Measurements from ENCODE around the gene TRABD2B.
"Not testable (repeated sequence)": the region's sequence is repeated elsewhere in the genome, so short reads cannot be mapped to it uniquely, and the experiment has no call there.

Gene TRABD2B

DNA sequence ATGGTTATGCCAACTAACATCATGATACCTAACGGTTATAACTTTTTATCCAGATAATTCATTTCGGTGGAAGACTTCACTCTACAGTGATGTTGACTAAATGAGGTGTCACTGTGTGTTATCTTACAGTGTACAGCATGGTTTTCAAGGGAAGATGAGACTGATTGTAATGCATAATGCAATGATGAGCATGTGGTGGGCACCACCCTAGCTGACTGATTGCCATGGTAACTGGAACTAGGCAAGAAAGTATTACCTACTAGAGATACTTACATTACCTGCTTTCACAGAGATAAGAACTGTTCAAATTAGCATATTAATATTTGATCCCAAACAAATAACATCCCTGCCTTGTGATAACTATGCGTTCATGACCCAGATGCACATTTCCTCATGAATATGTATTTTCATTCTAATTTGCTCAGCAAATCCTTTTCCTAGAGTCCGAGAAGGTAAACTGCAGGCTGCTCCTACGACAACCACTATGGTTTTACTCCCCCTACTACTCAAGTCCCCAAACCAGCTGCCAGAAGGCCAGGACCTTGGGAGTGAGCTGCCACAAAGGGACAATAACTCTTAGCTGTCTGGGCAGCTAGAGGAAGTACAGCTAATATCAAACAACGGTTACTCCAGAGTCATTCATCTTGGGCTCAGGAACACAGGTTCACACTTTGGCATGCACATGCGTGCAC, 29.2 kb downstream of the TRABD2B start:
- DNase-seq, result no peak
- ATAC-seq, result no peak

DNA sequence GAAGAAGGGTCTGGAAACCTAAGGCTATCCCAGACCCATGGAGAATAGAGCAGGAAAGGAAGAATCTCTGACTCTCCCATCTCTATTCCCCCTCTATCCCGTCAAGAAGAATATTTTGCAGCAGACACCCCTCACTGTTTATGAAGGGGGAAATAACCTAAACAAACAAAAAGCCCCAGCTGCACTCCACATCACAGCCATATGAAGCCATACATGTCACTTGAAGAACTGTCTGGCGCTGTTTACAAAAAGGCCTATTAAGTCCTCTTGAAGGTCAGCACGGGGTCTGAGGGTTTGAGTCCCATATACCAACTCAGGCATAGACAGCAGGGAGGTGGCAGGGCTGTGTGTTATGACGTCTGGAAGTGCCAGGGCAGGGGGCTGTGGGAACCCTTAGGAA, 31.4 kb downstream of the TRABD2B start:
- no peak for ATAC-seq
- DNase-seq, result no peak

DNA sequence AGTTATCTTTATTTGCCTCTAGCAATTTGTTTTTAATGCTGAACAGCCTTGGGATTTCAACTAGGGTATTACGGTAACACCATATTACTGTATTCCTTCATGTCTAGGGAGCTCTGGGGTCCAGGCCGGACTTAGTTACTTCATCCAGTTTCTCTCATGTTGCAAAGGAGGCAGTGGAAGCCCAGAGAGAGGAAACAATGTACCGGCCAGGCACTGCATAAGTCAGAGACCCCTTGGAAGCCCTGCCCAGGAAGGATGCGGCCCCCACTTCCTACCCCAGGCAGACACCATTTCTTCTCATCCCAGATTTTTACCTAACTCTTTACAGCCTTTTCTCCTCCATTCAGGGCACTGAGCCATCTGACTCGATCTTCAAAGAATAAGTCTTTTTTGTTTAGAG, 32.5 kb downstream of the TRABD2B start:
- DNase-seq (no peak), ATAC-seq (no peak)

DNA sequence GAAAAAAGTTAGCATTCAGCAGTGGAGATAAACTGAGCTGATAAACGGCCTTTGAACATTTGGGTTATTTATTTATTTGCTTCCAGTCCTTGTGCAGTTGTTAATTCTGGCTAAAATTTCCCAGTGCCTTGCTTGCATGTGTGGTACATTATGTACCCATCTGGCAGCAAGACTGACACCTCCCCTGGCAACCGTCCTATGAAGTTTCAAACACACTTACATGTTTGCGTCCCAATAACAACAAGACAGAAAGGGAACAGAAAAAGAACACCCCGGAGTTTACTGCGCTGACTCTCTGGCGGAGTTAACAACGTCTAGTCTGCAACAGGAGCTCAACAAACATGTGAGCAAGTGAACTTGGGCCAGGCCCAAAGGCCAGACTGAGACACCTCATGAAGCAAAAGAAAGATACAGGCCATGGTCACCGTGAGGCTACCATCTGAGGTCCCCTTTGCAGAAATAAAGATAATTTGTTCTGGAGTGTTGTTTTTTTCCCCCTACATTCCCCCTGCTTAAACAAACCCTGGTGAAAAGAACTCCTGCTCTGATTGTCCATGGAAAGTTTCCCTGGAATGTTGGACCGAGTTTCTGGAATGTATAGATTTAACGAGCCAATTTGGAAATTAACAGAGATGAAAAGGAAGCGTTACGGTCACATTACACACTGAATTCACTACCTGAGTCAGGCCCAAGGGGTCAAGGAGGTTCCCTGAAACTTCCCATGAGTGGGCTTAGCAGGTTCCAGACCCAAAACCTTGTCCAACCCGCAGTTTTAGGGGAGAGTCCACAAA, 33.4 kb downstream of the TRABD2B start:
- DNase-seq (no peak), ATAC-seq (no peak)

DNA sequence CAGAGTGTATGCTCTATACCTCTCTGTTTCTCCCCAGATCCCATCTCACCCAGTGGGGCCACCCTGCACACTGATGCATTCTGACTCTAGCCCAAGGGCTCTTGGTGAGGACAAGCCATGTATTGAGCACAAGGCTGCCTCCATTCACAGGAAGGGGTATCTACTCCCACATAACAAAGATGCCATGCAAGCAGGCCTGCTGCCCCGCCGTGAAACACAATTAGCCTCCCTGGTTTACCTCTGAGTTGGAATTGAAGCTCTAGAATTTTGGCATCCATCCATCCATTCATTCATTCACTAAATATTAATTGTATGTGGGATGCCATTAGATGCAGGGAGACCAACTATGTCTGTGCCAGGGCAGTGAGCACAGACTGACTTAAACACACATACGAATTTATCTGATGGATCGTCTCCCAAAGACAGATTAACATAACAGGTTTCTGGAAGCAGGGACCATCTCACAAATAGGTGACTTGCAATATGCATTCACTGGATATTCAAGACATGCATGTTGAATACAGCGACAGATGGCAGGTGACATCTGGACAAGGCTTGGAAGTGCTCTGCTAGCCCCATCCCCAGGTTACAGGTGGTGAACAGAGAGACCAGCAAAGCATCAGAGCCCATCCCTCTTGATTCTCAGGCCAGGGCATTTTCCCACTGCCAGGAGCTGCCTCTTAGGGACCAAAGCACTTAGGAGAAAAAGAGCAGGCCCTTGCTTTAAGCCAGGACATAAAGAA, 34.3 kb downstream of the TRABD2B start:
- no peak for DNase-seq
- ATAC-seq, result no peak

DNA sequence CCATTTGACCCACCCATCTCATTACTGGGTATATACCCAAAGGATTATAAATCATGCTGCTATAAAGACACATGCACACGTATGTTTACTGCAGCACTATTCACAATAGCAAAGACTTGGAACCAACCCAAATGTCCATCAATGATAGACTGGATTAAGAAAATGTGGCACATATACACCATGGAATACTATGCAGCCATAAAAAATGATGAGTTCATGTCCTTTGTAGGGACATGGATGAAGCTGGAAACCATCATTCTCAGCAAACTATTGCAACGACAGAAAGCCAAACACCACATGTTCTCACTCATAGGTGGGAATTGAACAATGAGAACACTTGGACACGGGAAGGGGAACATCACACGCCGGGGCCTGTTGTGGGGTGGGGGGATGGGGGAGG, 35.4 kb downstream of the TRABD2B start:
- not testable (repeated sequence) for ATAC-seq, DNase-seq

DNA sequence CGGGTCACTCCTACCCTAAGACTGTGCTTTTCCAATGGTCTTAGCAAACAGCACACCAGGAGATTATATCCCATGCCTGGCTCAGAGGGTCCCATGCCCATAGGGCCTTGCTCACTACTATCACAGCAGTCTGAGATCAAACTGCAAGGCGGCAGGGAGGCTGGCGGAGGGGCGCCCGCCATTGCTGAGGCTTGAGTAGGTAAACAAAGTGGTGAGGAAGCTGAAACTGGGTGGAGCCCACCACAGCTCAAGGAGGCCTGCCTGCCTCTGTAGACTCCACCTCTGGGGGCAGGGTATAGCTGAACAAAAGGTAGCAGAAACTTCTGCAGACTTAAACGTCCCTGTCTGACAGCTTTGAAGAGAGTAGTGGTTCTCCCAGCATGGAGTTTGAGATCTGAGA, 40.7 kb downstream of the TRABD2B start:
- ATAC-seq, result not testable (repeated sequence)

DNA sequence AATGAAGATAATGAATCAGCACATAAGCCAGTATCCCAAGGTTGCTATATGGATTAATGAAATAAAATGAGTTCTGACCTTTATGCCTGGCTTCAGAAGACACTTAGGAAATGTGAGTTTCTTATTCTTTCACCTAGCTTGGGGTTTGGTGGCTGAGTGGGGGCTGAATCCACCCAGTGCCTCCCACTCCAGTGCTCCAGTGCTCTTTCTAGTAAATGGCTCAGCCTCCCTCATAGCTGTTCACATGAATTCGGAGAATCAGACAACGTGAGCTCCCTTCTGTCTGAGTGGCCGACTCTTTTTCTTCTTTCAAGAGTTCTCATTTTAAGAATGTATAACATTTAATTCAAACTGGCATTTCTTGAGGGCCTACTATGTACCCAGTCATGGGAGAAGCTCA, 43.5 kb downstream of the TRABD2B start:
- DNase-seq (no peak), ATAC-seq (no peak)

More for the DNA sequence above, 40.7 kb downstream of the TRABD2B start:
- not testable (repeated sequence) for DNase-seq

DNA sequence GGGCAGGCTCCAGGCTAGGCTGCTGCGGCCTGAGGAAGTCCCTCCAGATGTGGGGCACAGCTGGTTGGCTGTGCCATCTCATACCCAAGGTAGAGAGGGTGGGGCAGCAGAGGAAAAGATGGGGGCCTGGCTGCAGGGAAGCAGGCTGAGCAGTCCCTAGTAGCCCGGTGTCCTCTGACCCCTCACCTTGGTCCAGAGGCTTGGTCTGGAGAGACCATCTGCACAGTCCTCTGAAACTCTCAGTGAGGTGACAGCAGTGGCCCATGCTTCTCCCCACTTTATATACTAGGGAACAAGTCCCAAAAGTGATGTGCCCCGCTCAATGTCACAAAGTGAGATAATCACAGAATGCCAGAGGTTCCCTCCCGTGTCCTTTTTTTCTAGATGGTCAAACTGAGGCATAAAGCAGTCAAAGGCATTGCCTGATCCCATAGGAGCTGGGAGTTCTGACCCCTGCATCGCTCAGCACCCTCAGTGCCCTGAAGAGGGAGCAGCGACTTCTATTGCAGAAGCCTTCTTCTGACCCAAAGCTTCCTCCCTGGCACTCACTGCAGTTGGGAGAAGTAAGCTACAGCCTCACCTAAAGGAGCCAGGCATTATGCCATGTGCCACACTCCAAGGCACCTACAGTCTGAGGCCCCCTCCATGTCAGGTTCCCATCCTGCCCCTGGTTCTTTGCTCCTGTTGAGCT, 45.5 kb downstream of the TRABD2B start:
- no peak for DNase-seq
- peak; percentile 29 for ATAC-seq

DNA sequence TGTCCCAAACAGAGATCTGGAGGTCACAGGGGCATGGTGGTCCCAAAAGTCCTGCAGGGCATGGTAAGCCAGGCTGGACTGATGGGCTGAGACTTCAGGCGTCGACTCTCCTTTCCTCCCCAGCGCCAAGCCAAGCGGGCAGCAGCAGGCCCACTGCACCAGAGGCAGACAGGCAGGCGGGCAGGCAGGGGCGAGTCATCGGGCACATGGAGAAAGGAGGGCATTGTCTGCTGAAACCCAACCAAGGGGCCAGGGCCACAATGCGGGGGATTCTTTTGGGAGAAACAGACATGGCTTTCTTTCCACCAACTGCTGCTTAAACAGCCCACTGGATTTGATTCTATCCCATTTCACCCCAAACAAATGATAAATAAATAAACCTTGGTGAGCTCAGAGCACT, 46.2 kb downstream of the TRABD2B start:
- ATAC-seq, result no peak
- DNase-seq, result no peak

DNA sequence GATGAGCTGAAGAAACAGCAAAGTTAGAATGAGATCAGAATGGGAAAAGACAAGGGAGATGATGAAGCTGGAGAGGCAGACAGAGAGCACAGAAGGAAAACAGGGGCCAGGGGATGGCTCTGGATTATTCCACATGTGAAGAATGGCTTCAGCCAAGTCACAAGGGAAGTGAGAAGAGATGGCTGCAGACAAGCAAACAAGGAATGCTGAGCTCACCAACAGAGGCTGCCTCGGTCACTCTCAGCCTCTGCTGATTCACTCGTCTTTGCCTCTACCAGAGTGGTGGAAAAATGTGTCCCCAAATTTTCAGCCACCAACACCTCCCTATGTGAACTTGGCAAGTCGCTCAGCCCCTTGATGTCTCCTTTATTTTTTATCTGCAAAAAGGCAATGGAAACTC, 46.7 kb downstream of the TRABD2B start:
- DNase-seq (no peak), ATAC-seq (no peak)

DNA sequence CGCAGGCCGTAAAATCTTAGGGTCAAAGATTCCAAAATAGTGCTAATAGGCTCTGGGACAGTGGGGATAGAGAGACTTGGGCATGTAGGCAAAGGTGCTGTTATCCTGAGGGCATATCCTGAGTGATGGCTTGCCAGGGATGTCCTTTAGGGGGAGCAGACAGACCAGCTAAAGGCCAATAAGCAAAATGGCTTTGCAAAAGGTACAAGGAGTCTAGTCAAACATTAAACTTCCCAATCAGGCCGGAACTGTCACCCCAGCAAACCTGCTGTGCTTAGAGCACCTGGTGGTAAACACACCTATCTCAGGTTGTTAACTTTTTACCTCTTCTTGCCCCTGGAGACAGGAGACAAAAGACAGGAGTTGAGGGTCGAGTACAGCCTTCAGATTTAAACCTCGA, 49.1 kb downstream of the TRABD2B start:
- ATAC-seq (no peak), DNase-seq (no peak)

DNA sequence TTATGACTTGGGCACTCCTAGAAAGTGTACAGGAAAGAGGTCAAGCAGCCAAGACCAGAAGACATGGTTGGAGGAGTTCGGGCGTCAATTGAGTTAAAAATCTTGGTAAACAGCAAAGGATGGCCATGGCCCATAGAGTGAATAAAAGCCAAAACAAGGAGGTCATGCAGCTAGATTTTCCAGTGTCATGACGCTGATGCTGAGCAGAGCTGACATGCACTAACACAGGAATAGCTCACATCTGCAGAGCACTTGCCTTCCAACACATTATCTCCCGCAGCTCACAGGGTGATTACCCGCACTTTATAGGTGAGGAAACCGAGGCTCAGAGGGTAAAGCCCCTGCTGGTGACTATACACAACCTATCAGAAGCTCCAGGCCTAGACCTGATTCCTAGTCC, 49.7 kb downstream of the TRABD2B start:
- ATAC-seq, result no peak
- no peak for DNase-seq

DNA sequence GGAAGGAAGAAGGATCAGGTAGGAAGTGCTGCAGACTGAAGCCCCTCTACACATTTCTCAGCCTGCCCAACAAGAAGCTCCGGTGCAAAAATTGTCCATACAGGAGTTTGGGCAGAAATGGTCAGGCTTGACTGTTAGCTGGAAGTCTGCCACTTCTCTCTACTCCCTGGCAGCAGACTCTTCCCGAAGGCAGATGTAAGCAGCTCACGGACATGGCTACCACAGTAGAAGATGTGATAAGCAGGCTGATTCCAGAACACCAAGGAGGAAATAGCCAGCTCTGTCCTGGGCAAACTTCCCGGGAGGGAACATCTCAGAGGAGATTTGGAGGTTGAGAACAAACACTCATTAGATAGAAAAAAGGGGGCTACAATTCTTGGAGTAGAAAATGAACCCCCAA, 52.6 kb downstream of the TRABD2B start:
- DNase-seq (no peak), ATAC-seq (no peak)

DNA sequence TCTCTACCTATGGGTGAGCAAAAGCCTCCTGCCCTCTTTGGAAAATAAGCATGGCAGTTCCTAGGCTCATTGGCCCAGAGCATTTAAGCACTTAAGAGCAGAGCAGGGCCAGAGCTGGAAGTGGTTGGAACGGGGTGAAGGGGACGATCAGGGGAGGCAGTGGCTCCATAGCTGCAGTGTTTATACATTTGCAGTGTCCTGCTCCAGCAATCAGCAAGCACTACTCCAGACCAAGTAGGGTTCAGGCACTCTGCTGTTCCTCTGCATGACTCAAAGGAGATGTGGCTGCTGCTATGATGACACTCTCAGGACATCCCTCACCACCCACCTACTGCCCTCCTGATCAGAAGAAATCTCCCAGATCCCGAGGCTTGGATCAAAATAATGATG, 55.0 kb downstream of the TRABD2B start:
- no peak for ATAC-seq

DNA sequence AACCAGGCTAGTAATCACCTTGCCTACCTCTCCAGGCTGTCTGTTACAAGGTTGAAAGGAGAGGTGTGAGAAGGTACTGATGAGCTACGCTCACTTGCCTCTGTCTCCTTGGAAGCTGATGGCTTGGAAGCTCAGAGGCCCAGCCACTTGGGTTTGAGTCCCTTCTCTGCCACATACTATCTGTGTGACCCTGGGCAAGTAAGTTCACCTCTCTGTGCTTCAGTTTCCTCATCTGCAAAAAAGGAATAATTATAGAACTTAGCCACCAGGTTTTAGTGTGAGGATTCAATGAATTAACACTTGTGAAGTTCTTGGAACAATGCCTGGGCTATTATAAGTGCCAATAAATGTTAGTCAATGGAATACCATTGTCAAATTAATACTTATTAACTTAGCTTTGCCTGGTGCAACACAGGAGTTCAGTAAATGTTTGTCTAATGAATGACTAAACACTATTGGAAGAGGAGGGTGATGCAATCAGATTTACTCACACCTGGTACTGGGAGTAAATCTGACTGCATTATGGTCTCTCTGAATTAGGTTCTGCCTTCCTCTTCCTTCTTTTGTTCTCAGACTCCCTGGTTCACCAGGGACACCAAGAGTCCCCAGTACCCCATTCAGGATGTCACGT, 55.5 kb downstream of the TRABD2B start:
- ATAC-seq (no peak), DNase-seq (no peak)

More for the DNA sequence above, 55.0 kb downstream of the TRABD2B start:
- no peak for DNase-seq

DNA sequence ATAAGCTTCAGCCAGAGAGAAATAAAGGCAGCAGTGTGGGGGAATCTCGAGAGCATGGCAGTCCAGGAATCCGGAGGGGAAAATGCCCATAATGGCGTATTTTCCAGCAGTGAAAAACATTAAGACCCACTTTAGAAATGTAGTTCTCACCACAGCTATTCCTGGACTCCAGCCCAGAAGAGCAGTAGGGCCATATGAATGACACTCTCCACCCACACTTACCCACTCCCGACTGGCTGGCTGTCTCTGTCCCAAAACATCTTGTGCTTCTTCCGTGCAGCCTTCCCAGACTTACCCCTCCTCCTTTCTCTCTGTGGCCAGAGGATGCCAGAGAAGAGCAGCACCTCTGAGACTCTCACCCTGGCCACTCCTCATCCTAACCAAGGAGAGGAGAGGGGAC, 56.4 kb downstream of the TRABD2B start:
- no peak for ATAC-seq
- no peak for DNase-seq

DNA sequence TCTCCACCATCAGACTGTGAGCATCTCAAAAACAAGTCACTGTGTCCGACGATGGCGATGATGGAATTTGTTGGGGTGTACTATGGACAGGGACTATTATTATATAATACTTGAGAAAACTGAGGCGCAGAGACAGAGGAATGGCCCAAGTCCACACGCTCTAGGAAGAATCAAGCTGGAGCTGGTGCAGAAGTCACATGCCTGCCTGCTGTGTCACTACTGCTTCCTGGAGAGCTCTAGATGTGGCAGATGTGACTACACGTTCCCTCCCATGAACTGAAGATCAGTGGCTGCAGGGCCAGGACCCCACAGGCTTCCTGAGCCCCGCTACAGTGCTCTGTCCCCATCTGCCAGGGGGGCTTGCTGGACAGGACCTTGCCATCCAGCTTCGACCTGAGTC, 56.9 kb downstream of the TRABD2B start:
- DNase-seq (no peak), ATAC-seq (no peak)

DNA sequence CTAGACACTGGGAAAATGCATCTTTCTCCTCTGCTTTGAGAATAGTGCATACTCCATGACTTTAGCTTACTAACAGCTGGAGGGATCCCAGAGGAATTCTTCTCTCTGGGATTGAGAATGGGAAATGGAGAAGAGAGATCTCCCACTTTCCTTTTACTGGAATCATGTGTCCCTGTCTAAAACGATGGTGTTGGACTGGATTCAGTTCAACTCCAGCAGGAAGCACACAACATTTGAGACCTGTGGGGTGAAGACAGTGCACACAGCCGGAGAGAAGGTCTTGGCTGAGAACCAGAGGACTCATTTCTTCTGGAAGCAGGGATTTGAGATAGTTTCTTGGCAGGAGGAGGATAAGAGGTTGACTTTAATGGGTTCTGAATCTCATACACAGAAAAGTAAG, 58.7 kb downstream of the TRABD2B start:
- ATAC-seq, result no peak
- no peak for DNase-seq

DNA sequence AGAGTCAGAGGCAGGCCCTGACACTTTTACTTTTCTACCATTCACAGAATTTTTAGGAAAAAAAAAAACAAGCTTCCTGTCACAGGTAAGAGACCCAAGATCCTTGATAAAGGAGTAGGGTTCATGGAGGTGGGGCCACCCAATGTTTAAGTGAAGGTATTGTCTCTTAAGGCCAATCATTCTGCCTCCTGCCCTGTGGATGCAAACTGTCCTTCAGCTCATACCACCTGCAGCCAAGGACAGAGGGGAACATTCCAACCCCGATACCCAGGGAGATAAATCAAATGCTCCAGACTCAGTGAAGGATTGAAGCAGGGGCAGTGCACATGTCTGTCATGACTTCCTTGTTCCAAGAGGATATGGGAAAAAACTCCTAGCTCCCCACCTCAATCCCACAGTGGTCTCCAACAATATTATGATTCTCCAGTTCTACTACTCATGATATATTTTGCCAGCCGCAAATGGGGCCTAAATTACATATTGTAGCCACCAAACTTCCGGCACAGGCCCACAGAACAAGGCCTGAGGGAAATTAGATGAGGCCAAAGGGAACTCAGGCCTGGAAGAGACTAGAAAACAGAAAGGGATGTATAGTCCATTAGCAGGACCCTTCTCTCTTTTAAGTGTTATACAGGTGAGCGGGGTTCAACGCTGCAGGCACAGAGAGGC, 59.5 kb downstream of the TRABD2B start:
- ATAC-seq (no peak), DNase-seq (no peak)

DNA sequence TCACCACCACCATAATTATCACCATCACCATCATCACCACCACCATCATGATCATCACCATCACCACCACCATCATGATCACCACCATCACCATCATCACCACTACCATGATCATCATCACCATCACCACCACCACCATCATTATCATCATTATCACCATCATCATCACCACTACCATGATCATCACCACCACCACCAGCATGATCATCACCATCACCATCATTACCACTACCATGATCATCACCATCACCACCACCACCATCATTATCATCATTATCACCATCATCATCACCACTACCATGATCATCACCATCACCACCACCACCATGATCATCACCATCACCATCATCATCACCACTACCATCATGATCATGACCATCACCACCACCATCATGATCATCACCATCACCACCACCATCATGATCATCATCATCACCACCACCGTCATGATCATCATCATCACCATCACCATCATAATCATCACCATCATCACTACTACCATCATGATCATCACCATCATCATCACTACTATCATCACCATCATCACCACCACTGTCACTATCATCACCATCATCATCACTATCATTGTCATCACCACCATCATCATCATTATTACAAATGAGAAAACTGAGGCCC, 60.2 kb downstream of the TRABD2B start:
- DNase-seq (no peak), ATAC-seq (no peak)

Data from stimulated activated naive CD8-positive, alpha-beta T cell treated with anti-CD3 and anti-CD28 coated beads, Interleukin-15, Interleukin-2, amounts not matched to agents 100 U/mL and 50 U/mL, for 24 hours (primary cell).